ENCODE data around the gene C11orf87. TPM values are rescaled to one million over a fixed set of nuclear protein-coding genes. Genes with fewer than 3 reads are reported as not detected.

Gene C11orf87
- total and polyA plus RNA-seq, 10 of the 15 experiments (the other 5 are each of a cell fraction or from before 2014, with no cell fraction given) = not detected

- ChIA-PET CTCF (interaction anchor here (0.6 kb wide), 1 partner anchor 467 kb away, joined by 3 read pairs; no protein-coding TSS in a partner anchor), POLR2A (no interaction called here), SMC1A (ENCODE audit: uncharacterized antibody, unreplicated experiment) (interaction anchor here (0.9 kb wide), 1 partner anchor 40 kb away, joined by 3 read pairs; no protein-coding TSS in a partner anchor), RAD21 (ENCODE audit: unreplicated experiment) (no interaction called here)
- intact Hi-C loops (cut with micrococcal nuclease; ENCODE audit: unreplicated experiment) = no loop called here
- Histone ChIP-seq H3K9ac (ENCODE audit: control insufficient read depth, insufficient read depth, low read length) (no peak overlapping the region), H3K4me1 (ENCODE audit: control insufficient read depth, insufficient read depth, low read length) (no peaks in the 10 kb centered on the region), H3K36me3 (ENCODE audit: control insufficient read depth in 2 of 2, insufficient read depth in 2 of 2, low read length in 1 of 2) (no peaks in the 10 kb centered on the region), H2AFZ (ENCODE audit: control insufficient read depth, low read depth, low read length) (no peak overlapping the region), H4K20me1 (ENCODE audit: control insufficient read depth, insufficient read depth) (no peaks in the 10 kb centered on the region), H3K79me2 (ENCODE audit: control insufficient read depth, insufficient read depth, low read length) (no peaks in the 10 kb centered on the region), H3K4me3 (no peak overlapping the region), H3K27ac (ENCODE audit: control insufficient read depth, insufficient read depth) (no peak overlapping the region), H3K4me2 (ENCODE audit: control insufficient read depth, insufficient read depth) (no peak overlapping the region), H3K9me3 (replicated peaks; ENCODE audit: control insufficient read depth, insufficient read depth, low read length) (no peaks in the 10 kb centered on the region), H3K27me3 (replicated peaks in 1 of 2; ENCODE audit: control insufficient read depth in 2 of 2, insufficient read depth in 2 of 2, low read length in 1 of 2) (no peaks in the 10 kb centered on the region)
- ATAC-seq = no peak
- no peak for TF ChIP-seq SREBF1 (IDR thresholded peaks at IDR 0.05; ENCODE audit: low read length)
- no peak for TF ChIP-seq PKNOX1 (IDR thresholded peaks at IDR 0.05)
- TF ChIP-seq NKRF (conservative IDR thresholded peaks at IDR 0.05) = no peak
- TF ChIP-seq USF2 (IDR thresholded peaks at IDR 0.05; ENCODE audit: borderline replicate concordance, low read depth, low read length) = no peak
- no peak for TF ChIP-seq IKZF2 (IDR thresholded peaks at IDR 0.05)
- TF ChIP-seq PRDM15 (CRISPR knock-in tag; IDR thresholded peaks at IDR 0.05) = no peak
- BruUV-seq (replicated peaks) = no TSS peak
- no peak for DNase-seq (ENCODE audit: low read depth, low spot score)
- FAIRE-seq = no peak
- in situ Hi-C loops (cut with MboI) = no loop called here
Measured at GRCh38 chr11:109374032-109374431, 48.0 kb upstream of the C11orf87 start.
